ENCODE measurements around the gene MIXL1. TPM values are rescaled to one million over a fixed set of nuclear protein-coding genes. Genes with fewer than 3 reads are reported as not detected.

The MIXL1 gene
- total and polyA plus RNA-seq, 2 of the 13 experiments (the other 11 are each of a cell fraction or from before 2014, with no cell fraction given): 7.6 to 18.5 TPM

DNA sequence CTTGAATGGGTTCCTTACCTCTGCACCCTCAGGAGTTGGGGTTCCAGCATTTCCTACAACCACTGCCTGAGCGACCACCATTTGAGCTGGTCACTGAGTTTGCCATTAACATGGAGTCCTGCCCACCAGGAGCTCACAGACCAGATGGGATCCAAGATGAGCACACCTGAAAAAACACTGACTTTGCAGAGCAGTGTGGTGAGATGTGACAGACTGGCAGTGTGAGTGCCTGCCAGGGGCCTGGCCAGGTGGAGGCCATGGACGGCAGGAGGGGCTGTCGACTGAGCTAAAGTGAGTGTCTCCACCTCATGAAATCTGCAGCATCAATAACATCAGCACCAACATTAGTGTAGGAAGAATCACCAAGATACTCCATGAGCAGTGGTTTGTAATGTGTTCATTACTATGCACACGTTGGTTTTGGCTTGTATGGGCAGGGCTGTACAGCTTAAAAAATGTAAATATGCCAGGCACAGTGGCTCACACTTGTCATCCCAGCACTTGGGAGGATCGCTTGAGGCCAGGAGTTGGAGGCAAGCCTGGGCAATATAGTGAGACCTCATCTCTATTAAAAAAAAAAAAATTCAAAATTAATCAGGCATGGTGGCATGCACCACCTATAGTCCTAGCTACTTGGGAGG lies 12.2 kb upstream of the MIXL1 start (continued):
- TF ChIP-seq HNRNPK (IDR thresholded peaks at IDR 0.05; ENCODE audit: low read depth, low read length, poor library complexity, severe bottlenecking): no peak
- no peak for TF ChIP-seq NONO (IDR thresholded peaks at IDR 0.05)
- no peak for TF ChIP-seq NONO (CRISPR knock-in tag; conservative IDR thresholded peaks at IDR 0.05)

- no peak for FAIRE-seq
- TF ChIP-seq U2AF1 (optimal IDR thresholded peaks at IDR 0.05; ENCODE audit: low read depth, low read length) (no peak), ZBTB26 (CRISPR knock-in tag; IDR thresholded peaks at IDR 0.05; ENCODE audit: borderline replicate concordance) (no peak), ZNF136 (CRISPR knock-in tag; IDR thresholded peaks at IDR 0.05; ENCODE audit: low read depth) (no peak), MXD1 (CRISPR knock-in tag; IDR thresholded peaks at IDR 0.05) (no peak), ZNF350 (CRISPR knock-in tag; IDR thresholded peaks at IDR 0.05; ENCODE audit: borderline replicate concordance, low read depth) (no peak), ZNF547 (CRISPR knock-in tag; IDR thresholded peaks at IDR 0.05) (no peak), ZFP36 (IDR thresholded peaks at IDR 0.05; ENCODE audit: borderline replicate concordance, low read depth, low read length, partially characterized antibody) (no peak)
- TF ChIP-seq, protein P1, sequence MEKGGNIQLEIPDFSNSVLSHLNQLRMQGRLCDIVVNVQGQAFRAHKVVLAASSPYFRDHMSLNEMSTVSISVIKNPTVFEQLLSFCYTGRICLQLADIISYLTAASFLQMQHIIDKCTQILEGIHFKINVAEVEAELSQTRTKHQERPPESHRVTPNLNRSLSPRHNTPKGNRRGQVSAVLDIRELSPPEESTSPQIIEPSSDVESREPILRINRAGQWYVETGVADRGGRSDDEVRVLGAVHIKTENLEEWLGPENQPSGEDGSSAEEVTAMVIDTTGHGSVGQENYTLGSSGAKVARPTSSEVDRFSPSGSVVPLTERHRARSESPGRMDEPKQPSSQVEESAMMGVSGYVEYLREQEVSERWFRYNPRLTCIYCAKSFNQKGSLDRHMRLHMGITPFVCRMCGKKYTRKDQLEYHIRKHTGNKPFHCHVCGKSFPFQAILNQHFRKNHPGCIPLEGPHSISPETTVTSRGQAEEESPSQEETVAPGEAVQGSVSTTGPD (CRISPR knock-in tag; IDR thresholded peaks at IDR 0.05): no peak
- TF ChIP-seq, protein P2, sequence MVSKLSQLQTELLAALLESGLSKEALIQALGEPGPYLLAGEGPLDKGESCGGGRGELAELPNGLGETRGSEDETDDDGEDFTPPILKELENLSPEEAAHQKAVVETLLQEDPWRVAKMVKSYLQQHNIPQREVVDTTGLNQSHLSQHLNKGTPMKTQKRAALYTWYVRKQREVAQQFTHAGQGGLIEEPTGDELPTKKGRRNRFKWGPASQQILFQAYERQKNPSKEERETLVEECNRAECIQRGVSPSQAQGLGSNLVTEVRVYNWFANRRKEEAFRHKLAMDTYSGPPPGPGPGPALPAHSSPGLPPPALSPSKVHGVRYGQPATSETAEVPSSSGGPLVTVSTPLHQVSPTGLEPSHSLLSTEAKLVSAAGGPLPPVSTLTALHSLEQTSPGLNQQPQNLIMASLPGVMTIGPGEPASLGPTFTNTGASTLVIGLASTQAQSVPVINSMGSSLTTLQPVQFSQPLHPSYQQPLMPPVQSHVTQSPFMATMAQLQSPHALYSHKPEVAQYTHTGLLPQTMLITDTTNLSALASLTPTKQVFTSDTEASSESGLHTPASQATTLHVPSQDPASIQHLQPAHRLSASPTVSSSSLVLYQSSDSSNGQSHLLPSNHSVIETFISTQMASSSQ (IDR thresholded peaks at IDR 0.05; ENCODE audit: low read depth): no peak
- TF ChIP-seq, protein P2 (CRISPR knock-in tag; IDR thresholded peaks at IDR 0.05; ENCODE audit: borderline replicate concordance): no peak
- TF ChIP-seq, protein P3, sequence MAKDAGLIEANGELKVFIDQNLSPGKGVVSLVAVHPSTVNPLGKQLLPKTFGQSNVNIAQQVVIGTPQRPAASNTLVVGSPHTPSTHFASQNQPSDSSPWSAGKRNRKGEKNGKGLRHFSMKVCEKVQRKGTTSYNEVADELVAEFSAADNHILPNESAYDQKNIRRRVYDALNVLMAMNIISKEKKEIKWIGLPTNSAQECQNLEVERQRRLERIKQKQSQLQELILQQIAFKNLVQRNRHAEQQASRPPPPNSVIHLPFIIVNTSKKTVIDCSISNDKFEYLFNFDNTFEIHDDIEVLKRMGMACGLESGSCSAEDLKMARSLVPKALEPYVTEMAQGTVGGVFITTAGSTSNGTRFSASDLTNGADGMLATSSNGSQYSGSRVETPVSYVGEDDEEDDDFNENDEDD (CRISPR knock-in tag; IDR thresholded peaks at IDR 0.05; ENCODE audit: borderline replicate concordance): no peak
Measured at GRCh38 chr1:226212545-226212944, 10.9 kb upstream of the MIXL1 start.

More at GRCh38 chr1:226212545-226212944, 10.9 kb upstream of the MIXL1 start:
- CTCF ChIA-PET (ENCODE audit: low intra/inter-chr PET ratio, low total read pairs): no interaction called here
- no peak overlapping the region for H3K9ac ChIP-seq (ENCODE audit: insufficient read depth, low read depth, low read length)
- WGBS (ENCODE audit: low lambda C conversion rate): 34% methylated on average over 7 of the region's 8 CpGs
- H3K4me1 ChIP-seq (ENCODE audit: insufficient read depth, low read length): peaks cover 49% of the 10 kb centered on the region
- no peaks in the 10 kb centered on the region for H3K79me2 ChIP-seq (ENCODE audit: insufficient read depth, low read length)
- no peak overlapping the region for H3K27ac ChIP-seq (ENCODE audit: extremely low read length, insufficient read depth, low read length)
- no peaks in the 10 kb centered on the region for H3K9me3 ChIP-seq (ENCODE audit: low read length)
- intact Hi-C loops (cut with micrococcal nuclease; ENCODE audit: unreplicated experiment): no loop called here
- ATAC-seq (no peak), DNase-seq (ENCODE audit: low spot score) (no peak)
- no peaks in the 10 kb centered on the region for H3K36me3 ChIP-seq (replicated peaks in 1 of 2; ENCODE audit: control insufficient read depth in 1 of 2, insufficient read depth in 2 of 2, low read length in 2 of 2)
- H3K4me3 ChIP-seq (replicated peaks in 1 of 3; ENCODE audit: insufficient read depth in 1 of 3, low read depth in 2 of 3, low read length in 3 of 3): no peak overlapping the region
- H3K4me2 ChIP-seq (ENCODE audit: low read depth, low read length): no peak overlapping the region
- no TSS peak for BruUV-seq (replicated peaks)
- no peak overlapping the region for H2AFZ ChIP-seq (ENCODE audit: low read length)
- in situ Hi-C loops (cut with HindIII; ENCODE audit: extremely low pct_ligation_motif_present, low pct_unique_long_range_greater_than_20kb): no loop called here
- H3K27me3 ChIP-seq (ENCODE audit: control insufficient read depth in 1 of 2, insufficient read depth in 2 of 2, low read length in 2 of 2): peaks cover 2 to 19% of the 10 kb centered on the region in 2 experiments; a peak in 3 of 5 replicates
- H4K20me1 ChIP-seq (ENCODE audit: insufficient read depth, low read length): no peaks in the 10 kb centered on the region
- POLR2A ChIA-PET: no interaction called here
